Caco-2 (cell line): ENCODE measurements around the gene BAZ1A. TPM values are rescaled to one million over a fixed set of nuclear protein-coding genes. Genes with fewer than 3 reads are reported as not detected.

Experiments used
- BruUV-seq: library from RNA; stranded (reverse); fragments of 400-500 nt; replicated peaks from 2 replicates; lab custom pipeline; 2021; lab: Mats Ljungman, UMichigan
- CTCF ChIA-PET: fragments of 300-600 bp; sonication (Branson Sonifier 250); formaldehyde crosslinking; loops from one replicate; lab custom pipeline; 2022; ENCODE audit warnings: antibody characterized with exemption; lab: Charles Lee
- POLR2A ChIA-PET: fragments of 300-600 bp; sonication (Branson Sonifier 250); formaldehyde crosslinking; loops from one replicate; lab custom pipeline; 2022; ENCODE audit warnings: antibody characterized with exemption; lab: Charles Lee
- DNase-seq, 2 experiments: peaks; one replicate each; pipeline versions ENCODE4 v3.0.0 to v3.0.0-alpha.2; 2020 to 2022
- H3K27me3 ChIP-seq: replicated peaks from 2 replicates; pipeline ENCODE4 v1.6.0; 2011; ENCODE audit warnings: low read length; ENCODE audit not compliant: control insufficient read depth, insufficient read depth
- H3K36me3 ChIP-seq: 2 replicates; pipeline ENCODE4 v1.5.1; 2011; ENCODE audit warnings: low read length; ENCODE audit not compliant: control insufficient read depth, insufficient read depth
- H3K4me1 ChIP-seq: fragments of 250-450 bp; sonication (Bioruptor Pico); 2 replicates; pipeline ENCODE4 v1.5.1; 2020; ENCODE audit warnings: mild to moderate bottlenecking
- H3K4me3 ChIP-seq: 2 replicates; pipeline ENCODE4 v1.5.1; 2011; ENCODE audit warnings: low read depth, mild to moderate bottlenecking, control low read depth, low read length
- H3K9me3 ChIP-seq: fragments of 250-450 bp; sonication (Bioruptor Pico); 2 replicates; pipeline ENCODE4 v1.5.1; 2020; ENCODE audit warnings: mild to moderate bottlenecking, moderate library complexity
- H3K27ac Mint-ChIP-seq: one replicate; pipeline ENCODE4 v1.8.0; 2022; ENCODE audit warnings: mixed read lengths; ENCODE audit not compliant: unreplicated experiment
- H3K27me3 Mint-ChIP-seq: one replicate; pipeline ENCODE4 v1.8.0; 2022; ENCODE audit warnings: mixed read lengths; ENCODE audit not compliant: insufficient read depth, unreplicated experiment
- H3K36me3 Mint-ChIP-seq: one replicate; pipeline ENCODE4 v1.8.0; 2022; ENCODE audit warnings: mild to moderate bottlenecking, mixed read lengths; ENCODE audit not compliant: insufficient read depth, unreplicated experiment
- H3K4me1 Mint-ChIP-seq: one replicate; pipeline ENCODE4 v1.8.0; 2022; ENCODE audit warnings: low read depth, mixed read lengths; ENCODE audit not compliant: unreplicated experiment
- H3K4me3 Mint-ChIP-seq: one replicate; pipeline ENCODE4 v1.8.0; 2022; ENCODE audit warnings: mild to moderate bottlenecking, moderate library complexity, mixed read lengths; ENCODE audit not compliant: unreplicated experiment
- H3K9me3 Mint-ChIP-seq: one replicate; pipeline ENCODE4 v1.8.0; 2022; ENCODE audit warnings: mixed read lengths; ENCODE audit not compliant: unreplicated experiment
- intact Hi-C: fragments of 100-400 bp; cut with micrococcal nuclease; formaldehyde crosslinking; loops from one replicate; pipeline ENCODE4 v1.10.0; 2022; ENCODE audit not compliant: unreplicated experiment
- total RNA-seq: library from RNA; stranded (reverse); gene quantifications from 2 replicates; pipeline ENCODE4 v1.2.3, GENCODE V29; 2022
- TF ChIP-seq, protein P1 (sequence below), 2 experiments: fragments of 200-600 bp in 1 of 2; IDR thresholded peaks; 1 replicate in 1 of 2; 2 replicates in 1 of 2; pipeline versions ENCODE4 v1.5.1 to v1.8.0; 2011 to 2022; ENCODE audit warnings: antibody characterized with exemption in 1 of 2, control low read depth in 1 of 2, inconsistent platforms in 1 of 2, low read depth in 1 of 2, low read length in 1 of 2, mild to moderate bottlenecking in 1 of 2, moderate library complexity in 1 of 2; ENCODE audit not compliant: insufficient read depth in 1 of 2, severe bottlenecking in 1 of 2, unreplicated experiment in 1 of 2

The BAZ1A gene
- total RNA-seq, 1 experiment from 2014 or later = 26.1 TPM

GRCh38 chr14:34750670-34751069 lies 124.5 kb downstream of the BAZ1A start:
- Histone ChIP-seq H3K9me3 (no peaks in the 10 kb centered on the region), H3K27me3 (no peaks in the 10 kb centered on the region), H3K4me3 (no peak overlapping the region), H3K4me1 (peaks cover 43% of the 10 kb centered on the region), H3K36me3 (no peaks in the 10 kb centered on the region; the same call in 1 of the 2 replicates)
- no peak for DNase-seq
- TF ChIP-seq, protein P1, sequence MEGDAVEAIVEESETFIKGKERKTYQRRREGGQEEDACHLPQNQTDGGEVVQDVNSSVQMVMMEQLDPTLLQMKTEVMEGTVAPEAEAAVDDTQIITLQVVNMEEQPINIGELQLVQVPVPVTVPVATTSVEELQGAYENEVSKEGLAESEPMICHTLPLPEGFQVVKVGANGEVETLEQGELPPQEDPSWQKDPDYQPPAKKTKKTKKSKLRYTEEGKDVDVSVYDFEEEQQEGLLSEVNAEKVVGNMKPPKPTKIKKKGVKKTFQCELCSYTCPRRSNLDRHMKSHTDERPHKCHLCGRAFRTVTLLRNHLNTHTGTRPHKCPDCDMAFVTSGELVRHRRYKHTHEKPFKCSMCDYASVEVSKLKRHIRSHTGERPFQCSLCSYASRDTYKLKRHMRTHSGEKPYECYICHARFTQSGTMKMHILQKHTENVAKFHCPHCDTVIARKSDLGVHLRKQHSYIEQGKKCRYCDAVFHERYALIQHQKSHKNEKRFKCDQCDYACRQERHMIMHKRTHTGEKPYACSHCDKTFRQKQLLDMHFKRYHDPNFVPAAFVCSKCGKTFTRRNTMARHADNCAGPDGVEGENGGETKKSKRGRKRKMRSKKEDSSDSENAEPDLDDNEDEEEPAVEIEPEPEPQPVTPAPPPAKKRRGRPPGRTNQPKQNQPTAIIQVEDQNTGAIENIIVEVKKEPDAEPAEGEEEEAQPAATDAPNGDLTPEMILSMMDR (IDR thresholded peaks at IDR 0.05; ENCODE audit: insufficient read depth in 1 of 2, low read depth in 1 of 2, low read length in 1 of 2, severe bottlenecking in 1 of 2, unreplicated experiment in 1 of 2) = no peak
- peaks cover 12% of the 10 kb centered on the region for H3K4me1 Mint-ChIP-seq
- no peaks in the 10 kb centered on the region for H3K9me3 Mint-ChIP-seq
- no TSS peak for BruUV-seq
- ChIA-PET CTCF (no interaction called here), POLR2A (no interaction called here)
- no peak overlapping the region for H3K27ac Mint-ChIP-seq
- intact Hi-C loops = no loop called here
- no peak overlapping the region for H3K4me3 Mint-ChIP-seq
- peaks cover 13% of the 10 kb centered on the region for H3K36me3 Mint-ChIP-seq
- H3K27me3 Mint-ChIP-seq = no peaks in the 10 kb centered on the region

GRCh38 chr14:34750233-34750632 lies 124.9 kb downstream of the BAZ1A start:
- no peak for DNase-seq
- TF ChIP-seq, protein P1 (IDR thresholded peaks at IDR 0.05; ENCODE audit: insufficient read depth in 1 of 2, low read depth in 1 of 2, low read length in 1 of 2, severe bottlenecking in 1 of 2, unreplicated experiment in 1 of 2) = no peak
- Mint-ChIP-seq H3K9me3 (no peaks in the 10 kb centered on the region), H3K4me3 (no peak overlapping the region), H3K36me3 (peaks cover 11% of the 10 kb centered on the region), H3K4me1 (peaks cover 12% of the 10 kb centered on the region), H3K27me3 (no peaks in the 10 kb centered on the region), H3K27ac (no peak overlapping the region)
- Histone ChIP-seq H3K4me1 (peaks cover 43% of the 10 kb centered on the region), H3K4me3 (no peak overlapping the region), H3K9me3 (no peaks in the 10 kb centered on the region), H3K27me3 (no peaks in the 10 kb centered on the region), H3K36me3 (no peaks in the 10 kb centered on the region; the same call in 1 of the 2 replicates)
- no TSS peak for BruUV-seq
- CTCF ChIA-PET = no interaction called here
- intact Hi-C loops = no loop called here
- POLR2A ChIA-PET = no interaction called here

DNA sequence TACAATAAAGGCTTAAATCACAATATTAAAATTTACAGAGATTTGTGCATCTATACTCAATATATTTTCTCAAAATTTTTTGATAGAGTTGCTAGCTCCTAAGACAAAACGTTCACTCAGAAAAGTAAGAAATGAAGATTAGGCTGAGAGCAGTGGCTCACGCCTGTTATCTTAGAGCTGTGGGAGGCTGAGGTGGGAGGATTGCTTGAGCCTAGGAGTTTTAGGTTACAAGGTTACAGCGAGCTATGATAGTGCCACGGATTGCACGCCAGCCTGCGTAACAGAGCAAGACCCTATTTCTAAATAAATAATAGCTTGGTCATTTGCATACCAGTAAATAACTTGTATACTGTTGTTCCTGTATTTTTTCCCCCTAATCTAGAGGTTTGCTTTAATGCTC lies 125.8 kb downstream of the BAZ1A start:
- Mint-ChIP-seq H3K27ac (no peak overlapping the region), H3K9me3 (no peaks in the 10 kb centered on the region), H3K4me3 (no peak overlapping the region), H3K36me3 (peaks cover 11% of the 10 kb centered on the region), H3K27me3 (no peaks in the 10 kb centered on the region), H3K4me1 (peaks cover 12% of the 10 kb centered on the region)
- ChIA-PET POLR2A (interaction anchor here (1.0 kb wide), 1 partner anchor 16 kb away, joined by 5 read pairs; no protein-coding TSS in a partner anchor), CTCF (no interaction called here)
- no peaks in the 10 kb centered on the region; the same call in 1 of the 2 replicates for H3K36me3 ChIP-seq
- no peaks in the 10 kb centered on the region for H3K9me3 ChIP-seq
- TF ChIP-seq, protein P1 (IDR thresholded peaks at IDR 0.05; ENCODE audit: insufficient read depth in 1 of 2, low read depth in 1 of 2, low read length in 1 of 2, severe bottlenecking in 1 of 2, unreplicated experiment in 1 of 2) = no peak
- H3K4me1 ChIP-seq = peaks cover 43% of the 10 kb centered on the region
- DNase-seq = no peak
- BruUV-seq = no TSS peak
- intact Hi-C loops = no loop called here
- H3K27me3 ChIP-seq = no peaks in the 10 kb centered on the region
- no peak overlapping the region for H3K4me3 ChIP-seq
